T-helper 2 cell (primary cell): ENCODE results near the gene GALNT15.

Experiments used
- DNase-seq, 5 experiments: peaks; one replicate each; pipeline versions ENCODE4 v3.0.0 to v3.0.0-alpha.2; 2012 to 2022

GALNT15 gene

DNA sequence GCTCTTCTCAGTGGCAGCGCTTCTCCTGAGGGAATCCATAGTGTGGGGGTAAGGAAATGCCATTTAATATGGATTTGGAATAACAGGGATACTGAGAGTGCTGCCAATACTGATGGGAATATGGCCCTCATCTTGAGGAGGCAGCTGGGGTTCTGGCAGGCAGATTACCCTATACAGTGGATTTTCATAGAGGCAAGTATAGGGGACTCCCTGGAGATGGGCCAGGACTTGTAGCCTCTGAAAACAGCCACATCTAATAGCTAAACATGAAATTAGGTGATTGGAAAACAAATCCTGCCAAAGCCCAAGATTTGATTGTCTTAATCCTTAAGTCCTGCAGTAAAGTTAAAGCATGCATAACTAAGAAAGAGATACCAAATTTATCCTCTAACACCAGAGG, 59.3 kb downstream of the GALNT15 start:
- DNase-seq, result no peak

- DNase-seq, result no peak
Observed at GRCh38 chr3:16234281-16234680, 59.8 kb downstream of the GALNT15 start.

GRCh38 chr3:16236030-16236639, 61.7 kb downstream of the GALNT15 start:
- no peak for DNase-seq

DNA sequence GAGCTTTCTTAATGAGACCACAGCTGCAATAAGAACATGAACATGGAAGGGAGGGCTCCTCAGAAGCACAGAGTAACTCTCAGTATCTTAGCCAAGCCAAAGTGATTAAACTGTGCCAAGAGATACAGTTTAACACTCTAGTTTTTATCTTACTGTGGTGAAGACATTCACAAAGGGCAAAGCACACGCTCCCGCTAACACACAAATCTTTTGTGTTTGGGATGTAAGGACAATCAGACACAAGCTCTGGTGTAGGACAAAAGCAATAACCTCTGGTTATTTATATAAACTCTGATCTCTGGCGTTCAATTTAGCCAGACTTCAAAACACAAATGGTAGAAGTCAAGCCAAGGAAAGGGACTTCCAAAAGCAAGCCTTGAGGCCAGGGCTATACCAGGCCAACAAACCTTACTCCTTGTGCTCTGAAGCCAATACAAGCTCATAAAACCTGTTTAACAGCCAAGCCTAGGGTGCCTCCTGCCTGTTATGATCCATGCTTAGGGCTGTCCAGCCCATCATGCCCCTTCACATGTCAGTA, 62.4 kb downstream of the GALNT15 start:
- no peak for DNase-seq

DNA sequence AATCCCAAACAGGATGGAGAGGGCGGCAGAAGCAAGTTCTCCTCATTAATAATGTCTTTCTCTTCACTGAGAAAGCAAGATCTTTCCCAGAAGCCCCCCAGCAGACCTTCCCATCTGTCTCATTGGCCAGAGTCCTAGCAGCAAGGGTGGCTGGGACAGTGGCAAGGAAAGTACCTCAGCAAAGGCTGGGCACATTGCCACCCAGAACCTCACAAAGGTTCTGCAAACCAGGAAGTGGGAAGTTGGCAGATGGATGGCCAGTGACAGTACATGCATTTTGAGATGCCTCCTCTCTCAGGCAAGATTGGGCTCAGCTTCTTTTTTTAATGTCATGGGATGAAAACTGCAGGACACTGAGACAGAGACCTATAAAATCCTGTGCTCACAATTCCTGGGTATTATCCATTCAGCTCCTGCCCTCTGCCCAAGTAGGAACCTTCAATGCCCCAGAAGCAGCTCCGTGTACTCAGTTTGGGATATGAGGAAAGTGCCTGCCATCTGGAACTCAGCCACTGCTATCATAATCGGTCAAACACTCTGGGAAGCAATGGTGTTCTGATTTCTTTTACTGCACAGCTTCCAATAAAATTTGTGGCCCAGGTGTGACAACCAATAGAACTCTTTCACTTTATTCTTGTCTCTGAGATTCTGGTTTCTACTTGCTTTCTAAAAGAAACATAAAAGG, 64.7 kb downstream of the GALNT15 start:
- DNase-seq, result no peak

DNA sequence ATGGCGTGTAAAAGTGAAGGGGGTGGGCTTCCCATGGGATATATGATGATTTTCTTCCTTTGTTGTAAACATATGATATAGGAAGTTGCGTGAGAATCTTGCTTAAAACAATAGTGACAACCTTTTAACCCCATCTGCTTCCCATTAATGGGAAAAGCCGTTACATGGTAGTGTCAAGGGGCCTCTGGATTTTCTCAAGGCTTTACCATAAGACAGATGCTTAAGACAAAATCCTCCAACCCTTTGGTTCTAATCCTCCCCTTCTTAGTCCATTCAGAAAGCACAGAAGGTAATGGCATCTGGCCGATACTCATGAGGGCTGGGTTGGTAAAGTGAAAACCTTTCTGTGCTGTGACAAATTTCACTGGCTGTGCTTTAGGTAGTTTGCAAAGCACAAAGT, 65.3 kb downstream of the GALNT15 start:
- no peak for DNase-seq

DNA sequence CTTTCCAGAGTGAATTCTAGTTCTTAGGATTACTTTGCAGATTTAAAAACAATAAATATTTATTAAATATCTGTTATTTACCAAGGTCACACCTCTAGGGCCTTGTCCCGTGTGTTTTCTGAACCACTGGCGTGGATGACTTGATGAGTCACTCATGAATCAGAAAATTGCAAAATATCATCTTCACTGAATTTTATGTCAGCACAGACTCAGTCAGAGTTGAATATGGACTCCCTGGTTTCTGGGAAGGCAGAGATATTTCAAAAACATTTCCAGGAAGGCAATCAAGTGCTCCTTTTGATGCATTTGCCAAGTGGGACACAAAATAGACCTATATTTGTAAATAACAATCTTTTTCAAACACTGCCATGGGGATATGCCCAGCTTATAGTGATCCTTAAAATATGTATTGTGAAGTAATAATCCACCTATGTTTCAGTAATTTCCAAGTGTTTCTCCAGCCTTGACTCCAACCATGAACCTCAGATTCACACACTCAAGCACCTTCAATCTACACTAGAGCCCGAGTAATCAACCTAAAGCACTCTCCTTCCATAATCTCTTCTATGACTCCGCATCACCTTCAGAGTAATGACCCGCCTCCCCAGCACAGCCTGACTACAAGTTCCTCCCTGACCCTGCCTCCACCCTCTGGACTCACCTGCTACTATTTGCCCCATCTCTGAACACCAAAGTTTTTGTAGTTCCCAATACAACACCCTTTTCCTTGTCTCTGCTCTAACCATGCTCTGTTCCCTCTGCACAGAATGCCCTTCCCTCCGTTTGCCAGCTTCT, 65.9 kb downstream of the GALNT15 start:
- no peak for DNase-seq

- no peak for DNase-seq
Observed at GRCh38 chr3:16241225-16241624, 66.7 kb downstream of the GALNT15 start.

- no peak for DNase-seq
Observed at GRCh38 chr3:16242177-16242576, 67.7 kb downstream of the GALNT15 start.

GRCh38 chr3:16243706-16244490, 69.4 kb downstream of the GALNT15 start:
- no peak for DNase-seq

DNA sequence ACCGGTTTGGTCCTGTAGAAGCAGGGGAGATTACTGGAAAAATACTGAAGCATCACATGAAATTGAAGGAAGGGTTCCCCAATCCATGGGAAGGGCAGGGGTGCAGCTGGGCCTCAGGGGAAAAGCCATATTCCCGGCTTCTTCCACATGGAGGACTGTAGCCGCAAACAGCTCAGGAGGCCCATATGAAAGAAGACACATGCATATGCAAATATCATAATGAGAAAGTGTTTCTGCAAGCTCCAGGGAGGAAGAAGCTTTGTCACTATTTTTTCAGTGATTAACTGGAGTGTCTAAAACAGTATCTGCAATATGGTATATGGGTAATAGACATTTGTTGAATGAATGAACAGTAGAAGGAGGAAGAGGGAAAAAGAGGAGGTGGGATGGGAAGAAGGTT, 71.1 kb downstream of the GALNT15 start:
- no peak for DNase-seq

GRCh38 chr3:16247282-16248061, 73.0 kb downstream of the GALNT15 start:
- DNase-seq, result peak; percentile 35 to 83 (median 59)

- DNase-seq, result no peak
Observed at GRCh38 chr3:16248556-16248955, 74.1 kb downstream of the GALNT15 start.

- no peak for DNase-seq
Observed at GRCh38 chr3:16249336-16249735, 74.9 kb downstream of the GALNT15 start.

GRCh38 chr3:16249886-16250285, 75.4 kb downstream of the GALNT15 start:
- DNase-seq, result no peak

DNA sequence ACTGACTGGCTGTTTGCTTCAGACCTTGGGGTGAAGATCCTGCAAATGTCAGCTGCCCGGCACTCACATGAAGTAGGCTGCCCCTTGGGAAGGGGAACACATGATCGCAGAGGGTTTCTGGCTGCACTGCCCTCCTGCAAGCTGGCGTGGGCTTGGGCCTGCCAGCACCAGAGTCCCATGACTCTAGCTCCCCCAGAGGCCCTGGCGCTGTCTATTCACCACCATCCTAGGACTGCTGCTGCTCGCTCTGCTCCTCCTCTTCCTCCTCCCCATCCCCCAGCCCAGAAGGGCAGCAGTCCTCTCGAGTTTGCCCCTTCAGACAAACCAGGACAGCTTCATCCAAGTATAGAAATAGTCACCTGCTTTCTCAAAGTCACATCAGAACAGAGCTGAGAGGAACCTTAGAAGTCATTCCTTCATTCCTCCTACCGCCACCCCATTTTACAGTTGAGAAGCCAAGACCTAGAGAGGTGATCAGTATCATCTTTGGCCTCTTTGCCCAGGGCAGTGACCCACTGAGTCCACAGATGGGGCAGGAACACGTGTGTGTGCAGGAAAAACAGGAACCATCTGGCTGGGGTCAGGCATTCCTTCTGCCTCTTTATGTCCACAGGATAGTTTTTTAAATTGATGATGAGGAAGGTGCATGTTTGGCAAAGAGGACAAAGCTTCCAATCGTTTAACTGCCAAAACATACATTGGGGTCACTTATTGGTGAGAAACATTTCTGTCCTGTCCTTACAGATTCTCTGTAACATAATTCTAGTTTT, 77.0 kb downstream of the GALNT15 start:
- DNase-seq, result no peak

DNA sequence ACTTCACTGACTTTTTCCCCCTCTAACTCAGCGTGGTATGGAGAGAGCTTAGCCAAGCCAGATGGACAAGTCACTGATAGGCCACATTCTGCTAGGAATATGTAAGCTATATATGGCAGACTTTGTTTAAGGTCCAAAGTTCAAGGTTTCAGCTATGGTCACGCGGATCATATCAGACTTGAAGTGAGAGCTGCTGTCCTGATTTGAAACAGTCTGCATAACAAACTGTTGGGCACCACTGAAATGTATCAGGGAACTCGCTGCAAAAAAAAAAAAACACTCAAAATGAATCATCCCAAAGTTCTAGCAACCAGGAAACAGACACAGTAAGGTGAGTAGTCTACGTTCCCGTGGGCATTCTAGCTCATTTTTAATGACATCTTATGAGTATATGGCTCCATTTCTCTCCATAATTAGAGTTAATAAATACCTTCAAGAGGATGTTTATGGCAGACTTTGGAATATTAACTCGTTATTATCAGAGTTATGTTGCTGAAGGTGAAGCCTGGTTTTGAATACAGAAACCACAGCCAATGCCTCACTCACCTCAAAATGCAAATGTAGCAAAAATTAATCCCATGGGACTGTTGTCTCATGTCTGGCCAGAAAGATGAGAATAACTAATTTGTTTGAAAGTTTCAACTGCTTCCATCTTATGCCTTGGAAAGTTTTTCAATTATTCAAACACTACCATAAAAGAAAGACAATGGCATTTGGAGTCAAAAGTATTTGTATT, 77.9 kb downstream of the GALNT15 start:
- DNase-seq, result no peak

- DNase-seq, result no peak
Observed at GRCh38 chr3:16252988-16253387, 78.5 kb downstream of the GALNT15 start.

GRCh38 chr3:16253601-16254000, 79.1 kb downstream of the GALNT15 start:
- DNase-seq, result no peak

- DNase-seq, result peak in 1 of 5 experiments; percentile 55
Observed at GRCh38 chr3:16254916-16255315, 80.4 kb downstream of the GALNT15 start.
